LHCN-M2 (cell line): ENCODE measurements around the gene RNF181. TPM values are rescaled to one million over a fixed set of nuclear protein-coding genes. Genes with fewer than 3 reads are reported as not detected.
"Not testable (repeated sequence)": the region's sequence is repeated elsewhere in the genome, so short reads cannot be mapped to it uniquely, and the experiment has no call there.

Experiments used
- DNase-seq: peaks from one replicate; pipeline ENCODE4 v3.0.0-alpha.2; 2012; ENCODE audit warnings: low read depth
- total RNA-seq: library from RNA; depleted of rRNA; stranded (reverse); fragments of >200 nt; gene quantifications from 2 replicates; pipeline ENCODE4 v1.2.3, GENCODE V29; 2014

The RNF181 gene
- total RNA-seq, 1 experiment from 2014 or later, result 235 TPM

- DNase-seq, result no peak
Observed at GRCh38 chr2:85596026-85596333, 435 bp downstream of the RNF181 start.

- no peak for DNase-seq
Observed at GRCh38 chr2:85596486-85597143, 1.1 kb downstream of the RNF181 start.

- DNase-seq, result no peak
Observed at GRCh38 chr2:85597241-85597640, 1.7 kb downstream of the RNF181 start.

GRCh38 chr2:85598594-85599340 lies 3.2 kb downstream of the RNF181 start:
- no peak for DNase-seq

GRCh38 chr2:85599468-85600234 lies 4.1 kb downstream of the RNF181 start:
- no peak for DNase-seq

- no peak for DNase-seq
Observed at GRCh38 chr2:85600235-85600575, 4.7 kb downstream of the RNF181 start.

- no peak for DNase-seq
Observed at GRCh38 chr2:85600951-85601770, 5.6 kb downstream of the RNF181 start.

- peak; percentile 41 for DNase-seq
Observed at GRCh38 chr2:85601771-85602475, 6.4 kb downstream of the RNF181 start.

GRCh38 chr2:85602476-85603234 lies 7.1 kb downstream of the RNF181 start, which contains the start of gene TMEM150A:
TMEM150A (minus strand) TSS chr2:85602698; CDS start chr2:85601948, 750 bp downstream.
- peak; percentile 89 for DNase-seq

- DNase-seq, result not testable (repeated sequence)
Observed at GRCh38 chr2:85604133-85604444, 8.5 kb downstream of the RNF181 start.

GRCh38 chr2:85604568-85605339 lies 9.2 kb downstream of the RNF181 start:
- DNase-seq, result no peak

- peak; percentile 82 for DNase-seq
Observed at GRCh38 chr2:85605406-85606115, 10.0 kb downstream of the RNF181 start.

GRCh38 chr2:85606116-85606455 lies 10.5 kb downstream of the RNF181 start:
- no peak for DNase-seq

GRCh38 chr2:85607268-85608215 lies 12.0 kb downstream of the RNF181 start:
- no peak for DNase-seq

- DNase-seq, result no peak
Observed at GRCh38 chr2:85611217-85611704, 15.7 kb downstream of the RNF181 start.

GRCh38 chr2:85611705-85612587 lies 16.4 kb downstream of the RNF181 start, which contains the start of gene C2orf68:
C2orf68 (minus strand) TSS chr2:85612066; CDS start chr2:85611984, 82 bp downstream.
- peak; percentile 80 for DNase-seq
